ENCODE data around the gene ISG20. TPM values are rescaled to one million over a fixed set of nuclear protein-coding genes. Genes with fewer than 3 reads are reported as not detected.

Gene ISG20
- total RNA-seq, 1 experiment from 2014 or later, result 14.9 TPM

DNA sequence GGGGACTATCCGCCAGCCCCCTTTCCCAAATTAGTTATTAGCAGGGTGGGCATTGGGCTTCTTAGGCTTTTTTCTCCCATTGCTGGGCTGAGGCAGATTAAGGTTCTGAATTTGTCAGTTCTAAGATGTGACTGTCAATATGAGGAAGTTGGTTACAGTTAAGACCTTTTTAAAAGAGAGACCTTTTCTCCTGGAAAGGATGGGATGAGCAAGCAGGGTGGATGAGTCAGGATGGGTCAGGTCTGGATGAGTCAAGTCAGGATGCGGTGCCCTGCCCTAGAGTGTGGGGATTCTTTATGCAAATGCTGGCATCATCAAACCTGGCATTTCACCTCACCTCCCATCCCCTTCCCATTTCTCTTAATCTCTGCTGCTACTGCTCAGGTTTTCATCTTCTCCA, 15.8 kb upstream of the ISG20 start:
- H3K36me3 ChIP-seq (ENCODE audit: control insufficient read depth, insufficient read depth, low read length), result peaks cover 21% of the 10 kb centered on the region
- BruUV-seq (replicated peaks), result no TSS peak
- TF ChIP-seq, protein P1, sequence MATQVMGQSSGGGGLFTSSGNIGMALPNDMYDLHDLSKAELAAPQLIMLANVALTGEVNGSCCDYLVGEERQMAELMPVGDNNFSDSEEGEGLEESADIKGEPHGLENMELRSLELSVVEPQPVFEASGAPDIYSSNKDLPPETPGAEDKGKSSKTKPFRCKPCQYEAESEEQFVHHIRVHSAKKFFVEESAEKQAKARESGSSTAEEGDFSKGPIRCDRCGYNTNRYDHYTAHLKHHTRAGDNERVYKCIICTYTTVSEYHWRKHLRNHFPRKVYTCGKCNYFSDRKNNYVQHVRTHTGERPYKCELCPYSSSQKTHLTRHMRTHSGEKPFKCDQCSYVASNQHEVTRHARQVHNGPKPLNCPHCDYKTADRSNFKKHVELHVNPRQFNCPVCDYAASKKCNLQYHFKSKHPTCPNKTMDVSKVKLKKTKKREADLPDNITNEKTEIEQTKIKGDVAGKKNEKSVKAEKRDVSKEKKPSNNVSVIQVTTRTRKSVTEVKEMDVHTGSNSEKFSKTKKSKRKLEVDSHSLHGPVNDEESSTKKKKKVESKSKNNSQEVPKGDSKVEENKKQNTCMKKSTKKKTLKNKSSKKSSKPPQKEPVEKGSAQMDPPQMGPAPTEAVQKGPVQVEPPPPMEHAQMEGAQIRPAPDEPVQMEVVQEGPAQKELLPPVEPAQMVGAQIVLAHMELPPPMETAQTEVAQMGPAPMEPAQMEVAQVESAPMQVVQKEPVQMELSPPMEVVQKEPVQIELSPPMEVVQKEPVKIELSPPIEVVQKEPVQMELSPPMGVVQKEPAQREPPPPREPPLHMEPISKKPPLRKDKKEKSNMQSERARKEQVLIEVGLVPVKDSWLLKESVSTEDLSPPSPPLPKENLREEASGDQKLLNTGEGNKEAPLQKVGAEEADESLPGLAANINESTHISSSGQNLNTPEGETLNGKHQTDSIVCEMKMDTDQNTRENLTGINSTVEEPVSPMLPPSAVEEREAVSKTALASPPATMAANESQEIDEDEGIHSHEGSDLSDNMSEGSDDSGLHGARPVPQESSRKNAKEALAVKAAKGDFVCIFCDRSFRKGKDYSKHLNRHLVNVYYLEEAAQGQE (IDR thresholded peaks at IDR 0.05; ENCODE audit: insufficient read depth in 1 of 2, low read depth in 2 of 2, low read length in 1 of 2), result no peak
- ATAC-seq, result peak; percentile 31; the same call in 1 of the 2 replicates
- H3K4me1 ChIP-seq (ENCODE audit: control insufficient read depth, insufficient read depth, low read length), result peaks cover 20% of the 10 kb centered on the region
- intact Hi-C loops (cut with micrococcal nuclease; ENCODE audit: unreplicated experiment), result no loop called here
- peak; percentile 82 for DNase-seq (ENCODE audit: low read depth, low spot score)
- H3K4me3 ChIP-seq (ENCODE audit: low read depth in 2 of 2, low read length in 2 of 2), result peak overlapping the region; percentile 95
- in situ Hi-C loops (cut with HindIII; ENCODE audit: low pct_unique_long_range_greater_than_20kb, low sequenced_read_pairs), result no loop called here
- peak overlapping the region; percentile 95 for H3K27ac ChIP-seq (ENCODE audit: low read length)
- H3K9me3 ChIP-seq (ENCODE audit: control insufficient read depth, insufficient read depth, low read depth, low read length), result no peaks in the 10 kb centered on the region
- H3K27me3 ChIP-seq (ENCODE audit: control insufficient read depth, insufficient read depth, low read length), result no peaks in the 10 kb centered on the region
- POLR2A ChIA-PET, result no interaction called here
- CTCF ChIA-PET, result no interaction called here

DNA sequence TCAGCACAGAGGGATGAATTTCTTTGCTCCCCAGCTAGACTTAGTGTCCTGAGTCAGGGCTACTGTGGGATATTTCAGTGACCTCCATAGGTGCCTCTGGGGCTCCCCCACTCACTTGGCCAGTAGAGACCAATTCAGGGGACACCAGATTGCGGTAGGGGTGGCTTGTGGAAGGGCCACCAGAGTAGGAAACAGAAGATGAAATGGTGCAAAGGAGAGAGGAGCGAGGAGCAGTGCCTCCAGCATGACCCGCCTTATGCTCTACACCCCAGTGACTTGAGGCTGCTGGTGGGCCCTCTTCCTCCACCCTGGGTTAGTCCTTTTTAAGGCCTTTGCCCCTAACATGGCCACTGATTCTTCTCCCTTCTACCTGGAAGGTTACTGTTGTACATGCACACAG, 15.2 kb upstream of the ISG20 start:
- no peaks in the 10 kb centered on the region for H3K9me3 ChIP-seq (ENCODE audit: control insufficient read depth, insufficient read depth, low read depth, low read length)
- TF ChIP-seq SIN3A (IDR thresholded peaks at IDR 0.05; ENCODE audit: borderline replicate concordance, insufficient read depth, low read depth, low read length) (no peak), POLR2AphosphoS5 (IDR thresholded peaks at IDR 0.05; ENCODE audit: low read depth, low read length) (no peak)
- TF ChIP-seq, protein P1 (IDR thresholded peaks at IDR 0.05; ENCODE audit: insufficient read depth in 1 of 2, low read depth in 2 of 2, low read length in 1 of 2), result no peak
- TF ChIP-seq, protein P2, sequence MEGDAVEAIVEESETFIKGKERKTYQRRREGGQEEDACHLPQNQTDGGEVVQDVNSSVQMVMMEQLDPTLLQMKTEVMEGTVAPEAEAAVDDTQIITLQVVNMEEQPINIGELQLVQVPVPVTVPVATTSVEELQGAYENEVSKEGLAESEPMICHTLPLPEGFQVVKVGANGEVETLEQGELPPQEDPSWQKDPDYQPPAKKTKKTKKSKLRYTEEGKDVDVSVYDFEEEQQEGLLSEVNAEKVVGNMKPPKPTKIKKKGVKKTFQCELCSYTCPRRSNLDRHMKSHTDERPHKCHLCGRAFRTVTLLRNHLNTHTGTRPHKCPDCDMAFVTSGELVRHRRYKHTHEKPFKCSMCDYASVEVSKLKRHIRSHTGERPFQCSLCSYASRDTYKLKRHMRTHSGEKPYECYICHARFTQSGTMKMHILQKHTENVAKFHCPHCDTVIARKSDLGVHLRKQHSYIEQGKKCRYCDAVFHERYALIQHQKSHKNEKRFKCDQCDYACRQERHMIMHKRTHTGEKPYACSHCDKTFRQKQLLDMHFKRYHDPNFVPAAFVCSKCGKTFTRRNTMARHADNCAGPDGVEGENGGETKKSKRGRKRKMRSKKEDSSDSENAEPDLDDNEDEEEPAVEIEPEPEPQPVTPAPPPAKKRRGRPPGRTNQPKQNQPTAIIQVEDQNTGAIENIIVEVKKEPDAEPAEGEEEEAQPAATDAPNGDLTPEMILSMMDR (IDR thresholded peaks at IDR 0.05), result no peak
- peak overlapping the region in 1 of 2 experiments; percentile 95; a peak in 2 of 4 replicates for H3K4me3 ChIP-seq (ENCODE audit: low read depth in 2 of 2, low read length in 2 of 2)
- H3K27me3 ChIP-seq (ENCODE audit: control insufficient read depth, insufficient read depth, low read length), result no peaks in the 10 kb centered on the region
- peak overlapping the region; percentile 95 for H3K27ac ChIP-seq (ENCODE audit: low read length)
- in situ Hi-C loops (cut with HindIII; ENCODE audit: low pct_unique_long_range_greater_than_20kb, low sequenced_read_pairs) (no loop called here), intact Hi-C loops (cut with micrococcal nuclease; ENCODE audit: unreplicated experiment) (no loop called here)
- H3K36me3 ChIP-seq (ENCODE audit: control insufficient read depth, insufficient read depth, low read length), result peaks cover 21% of the 10 kb centered on the region
- peaks cover 20% of the 10 kb centered on the region for H3K4me1 ChIP-seq (ENCODE audit: control insufficient read depth, insufficient read depth, low read length)
- no peak for ATAC-seq
- BruUV-seq (replicated peaks), result no TSS peak
- ChIA-PET POLR2A (no interaction called here), CTCF (interaction anchor here (0.8 kb wide), 1 partner anchor 9 kb away, joined by 3 read pairs; no protein-coding TSS in a partner anchor)
- DNase-seq (ENCODE audit: low read depth, low spot score), result no peak
